Lung (tissue), 12 donors: ENCODE results near the gene RASAL1. TPM values are rescaled to one million over a fixed set of nuclear protein-coding genes. Genes with fewer than 3 reads are reported as not detected.

Experiments used
- ATAC-seq: fragments of 200-7000 bp; cut with Tn5 transposase; one replicate; pipeline ENCODE4 v1.9.1; 2020; ENCODE audit warnings: moderate number of reproducible peaks; ENCODE audit not compliant: insufficient read depth, low FRiP score
- DNase-seq, 3 donors: peaks; one replicate each; pipeline ENCODE4 v3.0.0-alpha.2; 2013 to 2017
- H3K27ac ChIP-seq, 2 donors: one replicate each; pipeline ENCODE4 v1.5.1; 2013; ENCODE audit warnings: mild to moderate bottlenecking in 2 of 2, moderate library complexity in 2 of 2, control low read depth in 1 of 2, inconsistent platforms in 1 of 2, low read depth in 1 of 2, low read length in 1 of 2
- H3K27me3 ChIP-seq, 3 donors: one replicate each; pipeline ENCODE4 v1.5.1; 2013; ENCODE audit warnings: low read length in 2 of 3; ENCODE audit not compliant: control insufficient read depth in 3 of 3, insufficient read depth in 3 of 3
- H3K36me3 ChIP-seq, 4 donors: one replicate each; pipeline ENCODE4 v1.5.1; 2013; ENCODE audit warnings: low read length in 4 of 4, mild to moderate bottlenecking in 1 of 4, moderate library complexity in 1 of 4; ENCODE audit not compliant: control insufficient read depth in 4 of 4, insufficient read depth in 4 of 4
- H3K4me1 ChIP-seq, 5 donors: one replicate each; pipeline ENCODE4 v1.5.1; 2013; ENCODE audit warnings: low read length in 5 of 5, mild to moderate bottlenecking in 2 of 5, moderate library complexity in 1 of 5; ENCODE audit not compliant: control insufficient read depth in 5 of 5, insufficient read depth in 5 of 5
- H3K4me3 ChIP-seq: one replicate; pipeline ENCODE4 v1.5.1; 2013; ENCODE audit warnings: mild to moderate bottlenecking, control low read depth, moderate library complexity
- H3K9ac ChIP-seq, 2 donors: one replicate each; pipeline ENCODE4 v1.5.1; 2013; ENCODE audit warnings: low read length in 2 of 2, control low read depth in 1 of 2; ENCODE audit not compliant: insufficient read depth in 1 of 2
- H3K9me3 ChIP-seq, 4 donors: one replicate each; pipeline ENCODE4 v1.5.1; 2013; ENCODE audit warnings: low read length in 3 of 4, mild to moderate bottlenecking in 1 of 4, moderate library complexity in 1 of 4; ENCODE audit not compliant: control insufficient read depth in 4 of 4, insufficient read depth in 3 of 4
- CTCF ChIP-seq: IDR thresholded peaks from 2 replicates; pipeline ENCODE4 v1.5.1; 2012; ENCODE audit warnings: mild to moderate bottlenecking; ENCODE audit errors: control extremely low read depth, extremely low read depth
- WGBS, 2 donors: extraction: QIAGEN DNeasy Blood & Tissue Kit; methylation state at CpG; one replicate each; pipeline ENCODE4 v1.1.7; 2013; 5-methylcytosine and 5-hydroxymethylcytosine counted together
- polyA plus RNA-seq, 2 donors: library from polyadenylated mRNA; stranded (reverse); fragments of 200-250 nt; gene quantifications; one replicate each; pipeline ENCODE4 v1.2.1, GENCODE V29; 2013
- total RNA-seq, 2 donors: library from RNA; depleted of rRNA in 1 of 2; stranded (reverse); fragments of >200 nt in 1 of 2; gene quantifications; one replicate each; pipeline ENCODE4 v1.2.1, GENCODE V29; 2014 to 2021
- donor health status: control.
- donor health status: control.
- donor health status: Bipolar disorder and iron deficiency.
- donor health status: healthy.
- donor health status: DM: yes; HTN: yes; CAD: no.

The RASAL1 gene
- total and polyA plus RNA-seq, 4 donors: 0.09 to 1.8 (median 0.62) TPM

DNA sequence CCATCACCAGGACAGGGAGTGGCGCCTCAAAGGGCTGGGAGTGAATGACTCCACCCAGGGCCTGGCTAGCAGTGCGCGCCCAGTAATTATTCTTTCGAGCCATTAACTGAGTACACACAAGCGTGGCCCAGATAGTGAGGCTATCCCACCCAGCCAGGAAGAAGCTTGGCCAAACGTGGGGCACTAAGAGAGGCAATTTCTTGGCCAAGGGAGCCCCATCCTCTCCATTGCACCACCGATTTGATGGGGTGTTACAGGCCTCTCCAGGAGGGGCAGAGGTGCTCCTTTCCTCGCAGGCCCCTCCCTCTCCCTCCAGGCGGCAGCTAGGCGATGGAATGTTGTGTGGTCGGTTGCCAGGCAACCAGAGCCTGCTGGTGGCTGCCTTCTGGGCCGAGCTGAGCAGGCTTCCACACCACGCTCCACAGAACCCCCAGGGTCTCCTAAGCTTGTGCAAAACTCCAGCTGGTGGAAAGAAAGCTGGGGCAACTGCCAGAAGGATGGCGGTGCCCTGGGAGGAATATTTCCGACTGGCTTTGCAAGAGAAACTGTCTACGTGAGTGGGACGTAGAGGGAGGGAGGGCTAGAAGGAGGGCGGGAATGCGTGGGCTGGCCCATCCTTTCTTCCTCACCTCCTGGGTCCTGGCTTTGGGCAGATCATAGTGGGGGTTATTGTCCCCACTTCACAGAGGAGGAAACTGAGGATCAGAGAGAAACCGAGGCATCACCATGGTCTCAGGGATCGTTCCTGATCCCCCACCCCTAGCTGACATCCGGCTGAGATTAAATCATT is 14.0 kb upstream of the RASAL1 start, which contains the start of gene CFAP73:
CFAP73 (plus strand) TSS at position 364 of the 790 bp plus-strand sequence; CDS start at position 498, 134 bp downstream.
- H3K36me3 ChIP-seq: no peaks in the 10 kb centered on the region
- WGBS, 2 donors: 27 to 47% methylated on average over 22 of the region's 22 CpGs
- H3K27me3 ChIP-seq: peaks cover 0 to 24% (median 23%) of the 10 kb centered on the region in 3 donors
- H3K4me3 ChIP-seq: no peak within 1 kb of the TSS
- H3K27ac ChIP-seq: no peak within 1 kb of the TSS
- no peak within 1 kb of the TSS for H3K9ac ChIP-seq
- peaks cover 0 to 16% (median 0%) of the 10 kb centered on the region in 5 donors for H3K4me1 ChIP-seq
- TF ChIP-seq CTCF: no peak
- peaks cover 0 to 3% (median 0%) of the 10 kb centered on the region in 4 donors for H3K9me3 ChIP-seq
- DNase-seq (peak; percentile 85 to 92 (median 90)), ATAC-seq (no peak)

- 76 to 87% methylated on average over 2 of the region's 2 CpGs for WGBS, 2 donors
- no peak for TF ChIP-seq CTCF
Measured at GRCh38 chr12:113146999-113147398, 11.4 kb upstream of the RASAL1 start.

DNA sequence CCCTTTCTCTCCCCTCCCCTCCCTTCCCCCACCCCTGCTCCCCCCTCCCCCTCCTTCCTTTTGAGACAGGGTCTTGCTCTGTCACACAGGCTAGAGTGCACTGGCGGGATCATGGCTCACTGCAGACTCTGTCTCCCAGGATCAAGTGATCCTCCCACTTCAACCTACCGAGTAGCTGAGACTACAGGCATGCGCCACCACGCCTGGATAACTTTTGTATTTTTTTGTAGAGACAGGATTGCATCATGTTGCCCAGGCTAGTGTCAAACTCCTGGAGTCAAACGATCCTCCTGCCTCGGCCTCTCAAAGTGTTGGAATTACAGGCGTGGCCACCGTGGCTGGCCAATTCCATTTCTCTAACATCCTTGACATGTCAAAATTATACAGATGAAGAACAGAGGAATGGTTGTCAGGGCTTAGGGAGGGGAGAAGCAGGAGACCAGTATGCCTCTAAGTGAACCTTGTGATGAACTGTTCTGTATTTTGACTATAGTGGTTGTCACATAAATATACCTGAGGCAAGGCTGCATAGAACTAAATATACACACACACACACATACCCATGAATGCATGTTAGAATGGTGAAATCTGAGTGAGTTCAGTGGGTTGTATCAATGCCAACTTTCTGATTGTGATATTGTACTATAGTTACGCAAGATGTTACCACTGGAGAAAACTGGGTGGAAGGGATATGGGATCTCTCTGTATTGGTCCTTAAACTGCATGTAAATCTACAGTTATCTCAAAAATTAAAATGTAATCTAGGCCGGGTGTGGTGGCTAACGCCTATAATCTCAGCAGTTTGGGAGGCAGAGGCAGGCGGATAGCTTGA is 10.4 kb upstream of the RASAL1 start:
- H3K9ac ChIP-seq: no peak overlapping the region
- no peak for TF ChIP-seq CTCF
- H3K4me1 ChIP-seq: peaks cover 0 to 7% (median 0%) of the 10 kb centered on the region in 5 donors
- 71 to 82% methylated on average over 12 of the region's 12 CpGs for WGBS, 2 donors
- no peaks in the 10 kb centered on the region for H3K36me3 ChIP-seq
- DNase-seq: no peak
- H3K9me3 ChIP-seq: peaks cover 0 to 3% (median 0%) of the 10 kb centered on the region in 4 donors
- H3K27ac ChIP-seq: no peak overlapping the region
- H3K27me3 ChIP-seq: peaks cover 0 to under 1% (median 0%) of the 10 kb centered on the region in 3 donors
- no peak for ATAC-seq
- H3K4me3 ChIP-seq: no peak overlapping the region

More at GRCh38 chr12:113146999-113147398, 11.4 kb upstream of the RASAL1 start:
- H3K4me3 ChIP-seq: no peak overlapping the region
- H3K4me1 ChIP-seq: peaks cover 0 to 7% (median 0%) of the 10 kb centered on the region in 5 donors
- no peak overlapping the region for H3K27ac ChIP-seq
- no peak overlapping the region for H3K9ac ChIP-seq
- peaks cover 0 to 3% (median 0%) of the 10 kb centered on the region in 4 donors for H3K9me3 ChIP-seq
- no peaks in the 10 kb centered on the region for H3K36me3 ChIP-seq
- ATAC-seq: no peak
- peaks cover 0 to 6% (median 5%) of the 10 kb centered on the region in 3 donors for H3K27me3 ChIP-seq
- no peak for DNase-seq
